SJCRH30 (cell line): ENCODE data around the gene SPRY1. TPM values are rescaled to one million over a fixed set of nuclear protein-coding genes. Genes with fewer than 3 reads are reported as not detected.

Source experiments
- DNase-seq, 2 experiments: peaks; one replicate each; pipeline ENCODE4 v3.0.0-alpha.2; 2015 to 2020
- H3K27ac ChIP-seq: fragments of 250-450 bp; sonication (Bioruptor Pico); 2 replicates; pipeline ENCODE4 v1.5.1; 2020; ENCODE audit warnings: mild to moderate bottlenecking, moderate library complexity
- H3K27me3 ChIP-seq: fragments of 250-450 bp; sonication (Bioruptor Pico); 2 replicates; pipeline ENCODE4 v1.5.1; 2020; ENCODE audit warnings: mild to moderate bottlenecking, moderate library complexity
- H3K36me3 ChIP-seq: fragments of 250-450 bp; sonication (Bioruptor Pico); 2 replicates; pipeline ENCODE4 v1.5.1; 2020; ENCODE audit warnings: mild to moderate bottlenecking, moderate library complexity
- H3K4me1 ChIP-seq: fragments of 250-450 bp; sonication (Bioruptor Pico); 2 replicates; pipeline ENCODE4 v1.5.1; 2020; ENCODE audit warnings: mild to moderate bottlenecking, moderate library complexity
- H3K4me3 ChIP-seq: fragments of 250-450 bp; sonication (Bioruptor Pico); 2 replicates; pipeline ENCODE4 v1.5.1; 2020; ENCODE audit warnings: mild to moderate bottlenecking, moderate library complexity
- H3K9me3 ChIP-seq: fragments of 250-450 bp; sonication (Bioruptor Pico); replicated peaks from 2 replicates; pipeline ENCODE4 v1.5.1; 2020; ENCODE audit warnings: mild to moderate bottlenecking, moderate library complexity
- total RNA-seq: library from RNA; depleted of rRNA; stranded (reverse); fragments of >200 nt; shearing (Covaris generic); gene quantifications from 2 replicates; pipeline ENCODE4 v1.2.3, GENCODE V29; 2014

Gene SPRY1
- total RNA-seq, 1 experiment from 2014 or later: 42.6 TPM

- H3K27ac ChIP-seq: peak overlapping the region; percentile 13
- DNase-seq: peak; percentile 11 to 53
- no peak overlapping the region for H3K4me3 ChIP-seq
- peaks cover 5% of the 10 kb centered on the region for H3K9me3 ChIP-seq
- H3K4me1 ChIP-seq: peaks cover 11% of the 10 kb centered on the region
- no peaks in the 10 kb centered on the region for H3K27me3 ChIP-seq
- no peaks in the 10 kb centered on the region for H3K36me3 ChIP-seq
These were observed 35.3 kb upstream of the SPRY1 start for GRCh38 chr4:123361195-123361861.

GRCh38 chr4:123362103-123362502 lies 34.5 kb upstream of the SPRY1 start:
- H3K4me3 ChIP-seq: no peak overlapping the region

GRCh38 chr4:123363729-123364128 lies 32.9 kb upstream of the SPRY1 start:
- no peak overlapping the region for H3K4me3 ChIP-seq
- H3K27me3 ChIP-seq: no peaks in the 10 kb centered on the region
- peaks cover 11% of the 10 kb centered on the region for H3K4me1 ChIP-seq
- no peaks in the 10 kb centered on the region for H3K36me3 ChIP-seq
- no peak for DNase-seq
- peaks cover 5% of the 10 kb centered on the region for H3K9me3 ChIP-seq
- H3K27ac ChIP-seq: no peak overlapping the region

More at GRCh38 chr4:123362103-123362502, 34.5 kb upstream of the SPRY1 start:
- Histone ChIP-seq H3K36me3 (no peaks in the 10 kb centered on the region), H3K9me3 (peaks cover 5% of the 10 kb centered on the region), H3K27ac (peak overlapping the region; percentile 13; the same call in 1 of the 2 replicates), H3K27me3 (no peaks in the 10 kb centered on the region), H3K4me1 (peaks cover 11% of the 10 kb centered on the region)
- no peak for DNase-seq

- no peak overlapping the region for H3K27ac ChIP-seq
- DNase-seq: no peak
- H3K9me3 ChIP-seq: peaks cover 5% of the 10 kb centered on the region
- H3K4me3 ChIP-seq: no peak overlapping the region
- H3K4me1 ChIP-seq: peaks cover 11% of the 10 kb centered on the region
- H3K36me3 ChIP-seq: no peaks in the 10 kb centered on the region
- H3K27me3 ChIP-seq: no peaks in the 10 kb centered on the region
These were observed 31.7 kb upstream of the SPRY1 start for GRCh38 chr4:123364906-123365305.

GRCh38 chr4:123365412-123365811 lies 31.2 kb upstream of the SPRY1 start:
- Histone ChIP-seq H3K9me3 (peaks cover 5% of the 10 kb centered on the region), H3K4me1 (peaks cover 11% of the 10 kb centered on the region), H3K4me3 (no peak overlapping the region), H3K27me3 (no peaks in the 10 kb centered on the region), H3K36me3 (no peaks in the 10 kb centered on the region), H3K27ac (no peak overlapping the region)
- no peak for DNase-seq

- H3K27me3 ChIP-seq: no peaks in the 10 kb centered on the region
- no peaks in the 10 kb centered on the region for H3K36me3 ChIP-seq
- H3K4me1 ChIP-seq: peaks cover 4% of the 10 kb centered on the region; the same call in 1 of the 2 replicates
- H3K4me3 ChIP-seq: no peak overlapping the region
- H3K27ac ChIP-seq: no peak overlapping the region
- peaks cover 5% of the 10 kb centered on the region for H3K9me3 ChIP-seq
- DNase-seq: no peak
These were observed 30.3 kb upstream of the SPRY1 start for GRCh38 chr4:123366144-123366748.

- no peak for DNase-seq
- Histone ChIP-seq H3K27me3 (no peaks in the 10 kb centered on the region), H3K4me1 (peaks cover 11% of the 10 kb centered on the region), H3K36me3 (no peaks in the 10 kb centered on the region), H3K4me3 (no peak overlapping the region), H3K27ac (no peak overlapping the region), H3K9me3 (no peaks in the 10 kb centered on the region; the same call in 1 of the 2 replicates)
These were observed 17.8 kb upstream of the SPRY1 start for GRCh38 chr4:123378794-123379193.

- no peaks in the 10 kb centered on the region; the same call in 1 of the 2 replicates for H3K9me3 ChIP-seq
- H3K36me3 ChIP-seq: no peaks in the 10 kb centered on the region
- DNase-seq: no peak
- H3K27ac ChIP-seq: no peak overlapping the region
- no peaks in the 10 kb centered on the region for H3K27me3 ChIP-seq
- H3K4me1 ChIP-seq: peaks cover 11% of the 10 kb centered on the region
- H3K4me3 ChIP-seq: no peak overlapping the region
These were observed 17.2 kb upstream of the SPRY1 start for GRCh38 chr4:123379392-123379791.

- no peak for DNase-seq
- no peaks in the 10 kb centered on the region for H3K36me3 ChIP-seq
- no peaks in the 10 kb centered on the region; the same call in 1 of the 2 replicates for H3K9me3 ChIP-seq
- H3K27me3 ChIP-seq: no peaks in the 10 kb centered on the region
- peaks cover 11% of the 10 kb centered on the region for H3K4me1 ChIP-seq
- no peak overlapping the region for H3K27ac ChIP-seq
- H3K4me3 ChIP-seq: no peak overlapping the region
These were observed 15.6 kb upstream of the SPRY1 start for GRCh38 chr4:123380728-123381716.

GRCh38 chr4:123381996-123382395 lies 14.6 kb upstream of the SPRY1 start:
- Histone ChIP-seq H3K4me1 (peaks cover 11% of the 10 kb centered on the region), H3K27me3 (no peaks in the 10 kb centered on the region), H3K9me3 (no peaks in the 10 kb centered on the region; the same call in 1 of the 2 replicates), H3K36me3 (no peaks in the 10 kb centered on the region), H3K27ac (no peak overlapping the region), H3K4me3 (no peak overlapping the region)
- DNase-seq: no peak

- H3K4me3 ChIP-seq: no peak overlapping the region
- no peaks in the 10 kb centered on the region for H3K36me3 ChIP-seq
- H3K9me3 ChIP-seq: no peaks in the 10 kb centered on the region; the same call in 1 of the 2 replicates
- peaks cover 11% of the 10 kb centered on the region for H3K4me1 ChIP-seq
- H3K27me3 ChIP-seq: no peaks in the 10 kb centered on the region
- no peak overlapping the region for H3K27ac ChIP-seq
- no peak for DNase-seq
These were observed 13.0 kb upstream of the SPRY1 start for GRCh38 chr4:123383566-123383965.

- Histone ChIP-seq H3K4me3 (no peak overlapping the region), H3K36me3 (no peaks in the 10 kb centered on the region), H3K27me3 (no peaks in the 10 kb centered on the region), H3K9me3 (no peaks in the 10 kb centered on the region), H3K4me1 (peaks cover 7% of the 10 kb centered on the region), H3K27ac (no peak overlapping the region)
- DNase-seq: no peak
These were observed 10.0 kb upstream of the SPRY1 start for GRCh38 chr4:123386609-123387008.

GRCh38 chr4:123390846-123391456 lies 5.6 kb upstream of the SPRY1 start:
- H3K9me3 ChIP-seq: no peaks in the 10 kb centered on the region
- H3K27me3 ChIP-seq: no peaks in the 10 kb centered on the region
- H3K4me3 ChIP-seq: no peak overlapping the region
- peak in 1 of 2 experiments; percentile 61 for DNase-seq
- no peak overlapping the region for H3K27ac ChIP-seq
- H3K4me1 ChIP-seq: no peaks in the 10 kb centered on the region
- no peaks in the 10 kb centered on the region for H3K36me3 ChIP-seq

- H3K4me3 ChIP-seq: no peak overlapping the region
- H3K4me1 ChIP-seq: no peaks in the 10 kb centered on the region
- no peaks in the 10 kb centered on the region for H3K9me3 ChIP-seq
- DNase-seq: no peak
- no peak overlapping the region for H3K27ac ChIP-seq
- 0 out of 2 replicates have a peak, but pooled peaks cover 3% of the 10 kb centered on the region for H3K36me3 ChIP-seq
- no peaks in the 10 kb centered on the region for H3K27me3 ChIP-seq
These were observed 2.9 kb upstream of the SPRY1 start for GRCh38 chr4:123393721-123394120.
